Astrocyte of the cerebellum (primary cell): ENCODE data around the gene LEFTY1.
A peak's percentile ranks its signal among the peaks of the same experiment; 100 is the strongest.

Source experiments
- DNase-seq: peaks from one replicate; pipeline ENCODE4 v3.0.0-alpha.2; 2011; ENCODE audit warnings: low read depth
- H3K4me3 ChIP-seq: 2 replicates; pipeline ENCODE4 v1.5.1; 2011; ENCODE audit warnings: mild to moderate bottlenecking, low read depth, low read length, moderate library complexity
- CTCF ChIP-seq: IDR thresholded peaks from 2 replicates; pipeline ENCODE4 v1.5.1; 2012; ENCODE audit warnings: low read length, low read depth, moderate library complexity, mild to moderate bottlenecking; ENCODE audit errors: missing control alignments
- in situ Hi-C: cut with HindIII; loops from 2 replicates; pipeline ENCODE4 v1.10.0; 2017; ENCODE audit warnings: low sequenced_read_pairs

The LEFTY1 gene

GRCh38 chr1:225923381-225923691, 34.4 kb upstream of the LEFTY1 start:
- H3K4me3 ChIP-seq = peak overlapping the region; percentile 89
- in situ Hi-C loops = loop anchor here (5.0 kb wide), 2 partner anchors 41 to 106 kb away; partner anchors contain the start of gene TMEM63A
- no peak for TF ChIP-seq CTCF
- no peak for DNase-seq

GRCh38 chr1:225921734-225922709, 33.1 kb upstream of the LEFTY1 start:
- in situ Hi-C loops = loop anchor here (5.0 kb wide), 2 partner anchors 40 to 105 kb away; partner anchors contain the start of gene TMEM63A
- DNase-seq = no peak
- no peak overlapping the region for H3K4me3 ChIP-seq
- TF ChIP-seq CTCF = no peak

- H3K4me3 ChIP-seq = no peak overlapping the region
- in situ Hi-C loops = loop anchor here (5.0 kb wide), 2 partner anchors 38 to 103 kb away; partner anchors contain the start of gene TMEM63A
- no peak for TF ChIP-seq CTCF
- DNase-seq = peak; percentile 86
These were observed 31.0 kb upstream of the LEFTY1 start for GRCh38 chr1:225919906-225920305.

- TF ChIP-seq CTCF = no peak
- in situ Hi-C loops = no loop called here
- H3K4me3 ChIP-seq = no peak overlapping the region
- DNase-seq = no peak
These were observed 29.3 kb upstream of the LEFTY1 start for GRCh38 chr1:225918280-225918679.

GRCh38 chr1:225917536-225917935, 28.6 kb upstream of the LEFTY1 start:
- H3K4me3 ChIP-seq = no peak overlapping the region
- TF ChIP-seq CTCF = no peak
- in situ Hi-C loops = no loop called here
- no peak for DNase-seq

GRCh38 chr1:225917101-225917500, 28.2 kb upstream of the LEFTY1 start:
- DNase-seq = no peak
- no peak overlapping the region for H3K4me3 ChIP-seq
- in situ Hi-C loops = no loop called here
- TF ChIP-seq CTCF = no peak
